Measurements from ENCODE around the gene VAC14. TPM values are rescaled to one million over a fixed set of nuclear protein-coding genes. Genes with fewer than 3 reads are reported as not detected.

The VAC14 gene
- total RNA-seq, 1 donor from 2014 or later = 74.0 TPM

DNA sequence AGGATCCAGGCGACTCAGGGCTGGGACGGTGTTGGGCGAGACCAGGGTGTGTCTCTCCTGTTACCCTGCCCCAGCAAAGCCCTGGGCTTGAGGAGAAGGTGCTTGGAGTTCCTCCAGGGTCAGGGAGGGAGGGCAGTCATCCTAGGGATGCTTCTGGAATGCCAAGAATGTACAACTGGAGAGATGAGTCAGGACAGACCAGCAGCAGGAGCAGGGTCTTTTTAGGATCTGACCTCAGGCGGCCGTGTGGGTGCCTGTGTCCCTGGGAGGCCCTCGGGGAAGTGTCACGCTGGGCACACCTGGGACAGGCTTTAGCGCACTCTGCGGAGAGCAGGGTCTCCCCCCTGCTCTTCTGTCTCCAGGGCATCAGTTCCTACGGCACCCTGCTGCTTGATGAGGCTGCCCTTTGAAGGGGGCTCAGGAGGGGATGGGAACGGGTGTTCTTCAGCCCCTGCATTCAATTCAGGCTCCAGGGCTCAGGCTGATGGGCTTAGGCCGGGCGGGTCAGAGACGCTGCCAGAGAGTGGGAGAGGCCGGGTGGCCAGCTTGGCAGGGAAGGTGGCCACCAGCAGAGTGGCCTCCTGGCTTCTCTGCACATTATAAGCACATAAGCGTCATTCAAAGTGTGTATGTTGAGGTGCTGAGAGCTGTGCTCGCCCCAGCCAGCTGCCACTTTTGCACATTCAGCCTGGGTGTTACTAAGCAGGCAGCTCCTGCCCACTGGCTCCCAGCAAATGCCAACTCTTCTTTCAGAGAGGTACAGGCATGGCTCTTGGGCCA is 106.7 kb downstream of the VAC14 start:
- DNase-seq (ENCODE audit: low read depth) = peak; percentile 98

DNA sequence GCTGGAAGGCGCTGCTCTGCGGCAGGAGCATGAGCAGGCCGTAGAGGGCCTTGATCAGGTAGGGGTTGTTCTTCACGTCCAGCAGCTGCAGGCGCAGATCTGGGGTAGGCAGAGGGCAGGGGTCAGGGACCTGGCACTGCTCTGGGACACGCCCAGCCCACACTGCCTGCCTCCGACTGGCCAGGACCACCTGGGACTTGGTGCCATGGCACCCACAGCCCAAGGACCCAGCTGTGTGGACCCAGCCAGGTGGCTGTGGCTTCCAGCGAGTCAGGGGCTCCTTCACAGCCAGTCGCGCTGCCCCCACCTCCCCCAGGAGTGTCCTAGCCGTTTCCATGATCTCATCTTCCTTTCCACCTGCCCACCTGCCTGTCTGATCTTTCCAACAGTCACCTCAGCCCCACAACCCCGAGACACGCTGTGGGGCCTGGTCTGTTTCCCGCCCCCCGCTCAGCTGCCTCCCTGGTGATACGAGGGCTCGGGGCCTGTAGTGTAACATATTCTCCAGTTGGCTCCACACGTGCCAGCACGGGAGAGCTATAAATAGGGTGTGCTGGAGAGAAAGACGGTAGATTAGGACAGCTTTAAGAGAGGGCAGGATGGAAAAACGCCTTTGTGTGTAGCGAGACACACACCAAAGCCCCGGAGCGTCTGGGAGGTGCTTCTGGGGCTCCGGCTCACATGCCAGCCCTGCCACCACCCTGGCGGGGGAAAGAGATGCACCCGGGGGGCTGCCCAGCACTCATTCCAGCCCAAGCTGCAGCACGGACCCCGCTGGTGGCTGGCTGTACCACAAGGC is 107.9 kb downstream of the VAC14 start:
- DNase-seq (ENCODE audit: low read depth) = peak; percentile 97

DNA sequence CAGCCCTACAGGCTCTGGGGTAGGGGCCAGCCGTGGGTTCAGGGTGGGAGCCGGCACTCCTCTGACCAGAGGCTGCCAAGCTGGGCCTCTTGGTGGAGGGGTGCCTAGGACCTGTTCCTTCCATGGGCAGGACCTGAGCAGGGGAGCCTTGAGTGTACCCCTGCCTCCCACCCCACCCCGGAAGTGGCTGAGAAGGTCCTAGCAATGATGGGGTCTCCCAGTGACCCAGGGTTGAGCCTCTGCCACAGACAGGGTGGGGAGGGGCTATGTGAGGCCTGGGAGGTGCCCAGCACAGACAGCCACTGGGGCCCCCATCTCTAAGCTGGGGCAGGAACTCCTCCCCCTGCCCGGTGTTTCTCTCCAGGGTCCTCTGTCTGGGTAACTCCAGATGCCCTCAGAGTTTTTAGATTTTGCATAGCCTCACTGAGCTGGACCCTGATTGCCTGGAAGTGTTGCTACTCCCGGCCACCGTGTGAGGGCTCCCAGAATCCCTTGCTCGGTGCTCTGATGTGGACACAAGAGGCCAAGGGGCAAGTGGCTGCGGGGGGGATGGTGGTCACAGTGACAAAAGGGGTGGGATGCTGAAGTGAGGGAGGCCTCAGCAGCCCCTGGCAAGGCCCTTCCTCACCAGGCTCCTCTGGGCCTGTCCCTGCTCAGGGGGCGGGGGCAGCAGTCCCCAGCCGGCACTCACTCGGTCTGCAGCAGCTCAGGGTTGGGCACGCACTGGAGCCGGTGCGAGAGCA is 108.7 kb downstream of the VAC14 start:
- DNase-seq (ENCODE audit: low read depth) = peak; percentile 61

DNA sequence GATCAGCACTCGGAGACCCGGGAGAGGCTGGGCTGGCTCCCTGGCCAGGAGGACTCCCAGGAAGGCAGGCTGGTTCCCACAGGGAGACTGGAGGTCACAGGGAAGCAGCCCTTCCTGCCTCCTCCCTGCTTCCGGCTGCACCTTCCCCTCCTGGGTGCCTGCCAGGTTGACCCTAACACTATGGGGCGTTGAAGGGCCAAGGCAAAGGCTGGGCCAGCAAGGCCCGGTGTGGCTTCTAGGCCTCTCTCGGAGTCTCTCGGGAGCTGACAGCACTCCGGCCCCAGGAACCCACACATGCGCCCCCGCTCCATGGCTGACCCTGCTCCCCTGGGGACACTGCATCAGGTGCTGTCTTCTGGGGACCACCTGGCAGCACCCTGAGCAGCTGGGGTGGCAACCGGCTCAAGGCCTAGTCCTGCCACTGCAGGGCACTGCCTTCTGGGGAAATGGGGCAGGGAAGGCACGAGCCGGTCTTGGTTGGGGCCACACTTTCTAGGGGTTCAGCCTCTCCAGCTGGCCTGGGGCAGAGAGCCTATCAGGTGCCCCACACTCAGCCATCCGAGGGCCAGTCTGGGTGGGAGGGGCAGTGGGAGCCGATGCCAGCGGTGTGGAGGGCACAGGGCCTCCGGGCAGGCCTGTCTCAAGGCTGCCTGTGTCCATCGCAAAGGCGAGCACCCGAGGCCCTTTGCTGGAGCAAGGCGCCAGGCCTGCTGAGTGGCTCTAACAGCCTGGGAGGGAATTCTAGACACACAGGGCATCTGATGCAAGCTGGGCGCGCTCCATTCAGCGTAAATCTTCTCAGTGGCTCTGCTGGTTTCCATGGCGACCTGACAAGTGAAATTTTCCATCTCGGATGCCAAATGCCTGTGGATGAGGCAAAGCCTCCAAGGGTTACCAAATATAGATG is 109.5 kb downstream of the VAC14 start:
- DNase-seq (ENCODE audit: low read depth) = peak; percentile 99

DNA sequence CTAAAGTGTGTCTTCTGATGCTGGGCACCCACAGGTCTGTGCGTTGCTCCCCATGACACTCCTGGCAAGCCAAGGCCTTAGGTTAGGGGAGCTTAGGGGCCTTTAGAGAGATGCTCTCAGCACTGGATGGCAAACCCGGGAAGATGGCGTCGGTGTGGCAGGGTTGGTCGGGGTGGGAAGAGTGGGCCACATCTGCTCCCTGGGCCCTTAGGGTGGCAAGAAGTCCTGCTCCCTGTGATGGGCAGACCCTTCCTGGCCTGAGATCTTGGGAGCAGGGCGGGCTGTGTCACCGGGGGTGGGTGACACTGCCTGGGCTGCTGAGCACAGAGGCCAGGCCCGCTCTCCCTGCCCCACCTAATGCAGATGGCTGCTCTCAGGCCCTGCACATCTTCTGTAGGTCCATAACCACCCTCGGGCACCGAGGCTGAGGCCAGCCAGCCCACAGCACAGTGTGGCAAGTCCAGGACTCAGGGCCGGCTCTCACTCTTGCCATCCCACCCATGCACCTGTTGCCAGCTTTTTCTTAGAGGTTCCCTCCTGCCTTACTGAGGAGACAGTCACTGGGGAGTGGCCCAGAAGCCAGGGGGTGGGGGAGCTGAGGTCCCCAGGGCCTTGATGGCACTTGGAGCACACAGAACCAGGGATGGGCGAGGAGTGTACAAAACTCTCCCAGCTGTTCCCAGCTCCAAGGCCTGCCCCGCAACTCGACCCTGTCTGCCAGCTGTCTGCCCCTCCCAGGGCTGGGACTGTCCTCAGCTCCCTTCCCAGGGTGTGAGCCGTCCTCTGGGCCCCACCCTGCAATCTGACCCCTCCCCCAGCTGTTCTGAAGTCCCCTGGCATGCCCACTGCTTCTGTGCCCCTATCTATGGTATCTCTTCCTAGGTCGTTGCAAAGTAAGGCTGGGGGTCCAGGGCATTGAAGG is 110.7 kb downstream of the VAC14 start:
- DNase-seq (ENCODE audit: low read depth) = peak; percentile 99

DNA sequence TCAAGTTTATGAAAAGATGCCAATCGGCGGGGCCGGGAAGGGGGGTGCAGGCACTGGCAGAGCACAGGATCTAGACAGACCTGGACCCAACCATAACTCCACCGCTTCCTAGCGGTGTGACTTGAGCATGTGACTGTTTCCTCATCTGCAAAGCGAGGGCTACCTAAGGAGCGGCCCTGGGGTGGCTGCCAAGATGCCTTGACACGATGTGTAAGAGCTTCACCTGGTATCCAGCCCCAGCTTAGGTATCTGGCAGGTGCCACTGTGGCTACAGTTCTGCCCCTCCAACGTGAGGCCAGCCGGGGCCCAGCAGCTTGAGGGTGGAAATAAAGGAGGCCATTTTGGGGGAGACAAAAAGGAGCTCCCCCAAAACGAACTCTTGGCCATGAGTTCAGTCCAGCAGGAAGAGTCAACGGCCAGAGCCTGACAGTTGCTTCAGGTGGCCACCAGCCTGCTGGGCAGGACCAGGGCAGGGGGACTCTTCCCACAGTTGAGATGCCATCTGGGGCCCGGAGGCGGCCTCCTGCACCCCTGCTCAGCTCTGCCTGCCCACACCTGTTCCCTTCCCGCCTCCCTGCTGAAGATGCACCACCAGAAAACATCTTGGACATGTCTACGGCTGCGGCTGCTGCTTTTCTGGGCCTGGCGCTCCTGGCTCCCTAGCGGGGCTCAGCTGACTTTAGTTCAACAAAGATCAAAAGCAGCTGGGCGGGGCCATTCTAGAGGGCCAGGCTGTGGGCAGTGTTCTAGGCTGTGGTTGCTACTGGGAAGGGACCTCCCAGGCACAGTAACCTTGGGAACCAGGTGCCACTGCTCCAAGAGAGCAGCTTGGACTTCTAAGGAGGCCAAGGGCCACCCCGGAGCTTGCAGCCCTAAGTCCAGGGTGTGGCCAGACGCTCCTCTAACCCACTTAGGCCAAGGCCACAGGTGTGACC is 111.7 kb downstream of the VAC14 start:
- DNase-seq (ENCODE audit: low read depth) = peak; percentile 86

DNA sequence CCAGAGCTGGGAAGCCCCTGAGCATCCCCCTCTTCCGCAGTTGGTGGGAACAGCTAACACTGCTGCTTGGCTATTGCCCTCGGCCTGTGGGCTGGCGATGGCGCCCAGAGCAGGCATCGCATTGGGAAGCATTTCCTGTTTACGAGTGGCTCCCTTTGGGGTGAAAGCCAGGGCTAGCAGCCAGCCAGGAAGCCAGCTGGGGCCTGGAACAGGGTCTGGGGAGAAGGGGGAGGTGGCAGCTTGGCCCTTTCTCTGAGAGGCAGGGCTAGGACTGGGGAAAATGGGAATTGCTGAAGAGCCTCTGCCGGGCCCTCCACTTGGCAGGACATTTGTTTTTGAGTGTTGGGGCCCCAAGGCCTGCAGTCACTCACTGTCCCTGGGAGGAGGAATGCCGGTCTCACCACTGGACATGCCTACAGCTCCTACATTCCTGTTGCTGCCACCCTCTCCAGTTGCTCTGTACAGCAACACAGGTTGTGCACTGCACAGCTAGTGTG is 112.7 kb downstream of the VAC14 start:
- DNase-seq (ENCODE audit: low read depth) = peak; percentile 95

DNA sequence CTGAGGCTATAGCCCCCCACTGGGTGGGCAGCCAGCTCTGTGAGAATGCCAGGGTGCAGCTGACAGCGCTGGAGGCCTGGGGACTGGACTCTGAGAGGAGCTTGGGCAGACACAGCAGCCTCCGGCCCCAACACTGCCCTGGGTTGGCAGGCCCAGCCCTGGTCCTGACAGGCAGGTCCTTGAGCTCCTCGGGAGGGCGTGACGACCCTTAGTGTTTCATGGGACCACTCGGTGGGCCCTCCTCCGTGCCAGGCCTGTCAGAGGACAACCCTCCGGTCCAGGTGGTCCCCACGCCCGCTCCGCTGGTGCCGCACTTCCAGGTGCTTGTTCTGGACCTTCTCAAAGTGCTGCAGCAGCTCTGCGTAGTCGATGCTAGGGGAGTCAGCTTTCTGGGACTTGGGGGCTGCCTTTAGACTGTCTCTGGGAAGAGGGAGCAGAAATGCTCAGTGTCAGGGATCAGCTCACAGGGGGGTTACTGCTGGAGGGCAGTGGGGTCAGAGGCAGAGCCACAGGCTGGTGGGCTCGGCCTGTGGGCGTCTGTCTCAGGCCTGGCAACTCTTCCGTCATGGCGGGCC is 113.2 kb downstream of the VAC14 start:
- no peak for DNase-seq (ENCODE audit: low read depth)

DNA sequence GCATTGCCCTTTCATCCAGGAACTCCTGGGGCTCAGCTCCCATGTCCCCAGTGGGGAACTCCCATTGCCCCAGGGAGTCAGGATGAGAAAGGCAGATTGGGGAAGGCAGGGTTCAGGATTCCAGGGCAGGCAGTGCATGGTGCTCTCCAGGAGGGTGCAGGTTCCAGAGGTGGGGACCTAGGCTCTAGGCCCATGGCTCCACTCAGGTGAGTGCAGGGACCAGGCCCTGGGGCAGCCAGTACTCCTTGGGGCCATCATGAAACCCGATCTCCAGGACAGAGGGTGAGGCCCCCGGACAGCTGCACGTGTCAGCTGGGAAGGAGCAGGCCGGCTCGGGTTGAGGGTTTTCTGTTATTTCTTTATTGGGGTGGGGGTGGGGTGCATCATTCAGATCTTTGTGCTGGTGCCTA is 113.9 kb downstream of the VAC14 start:
- DNase-seq (ENCODE audit: low read depth) = peak; percentile 94

DNA sequence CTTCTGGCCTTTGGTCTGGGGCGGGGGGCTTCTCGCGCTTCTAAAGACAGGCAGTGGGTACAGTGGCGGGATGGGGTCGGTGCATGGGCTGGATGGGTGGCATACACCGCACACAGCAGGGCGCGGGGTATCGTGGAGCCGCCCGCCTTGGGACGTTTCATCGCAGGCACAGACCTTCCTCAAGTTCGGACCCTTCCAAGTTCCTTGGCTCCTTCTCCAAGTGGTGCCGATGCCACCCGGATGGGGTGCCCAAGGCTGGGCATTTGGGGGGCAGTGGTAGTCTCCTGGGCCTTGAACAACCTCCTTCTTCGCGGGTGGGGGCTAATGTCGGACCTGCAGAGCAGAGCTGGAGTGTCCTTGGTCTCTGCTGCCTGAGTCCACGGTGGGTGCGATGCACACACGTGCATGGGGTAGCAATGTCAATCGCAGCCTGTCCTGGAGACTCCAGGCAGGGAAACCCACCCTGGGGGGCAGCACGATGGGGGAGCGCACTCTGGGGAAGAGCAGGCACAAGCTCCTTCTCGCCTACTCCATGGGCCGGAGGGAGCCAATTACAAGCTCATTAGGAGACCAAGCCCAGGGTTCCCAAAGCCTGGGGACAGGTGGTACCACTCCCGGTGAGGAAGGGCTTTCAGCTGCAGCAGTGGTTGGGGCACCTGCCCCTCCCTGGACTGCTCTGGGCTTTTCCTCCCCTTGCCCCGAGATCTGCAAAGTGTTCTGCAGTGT is 114.4 kb downstream of the VAC14 start:
- DNase-seq (ENCODE audit: low read depth) = peak; percentile 79

DNA sequence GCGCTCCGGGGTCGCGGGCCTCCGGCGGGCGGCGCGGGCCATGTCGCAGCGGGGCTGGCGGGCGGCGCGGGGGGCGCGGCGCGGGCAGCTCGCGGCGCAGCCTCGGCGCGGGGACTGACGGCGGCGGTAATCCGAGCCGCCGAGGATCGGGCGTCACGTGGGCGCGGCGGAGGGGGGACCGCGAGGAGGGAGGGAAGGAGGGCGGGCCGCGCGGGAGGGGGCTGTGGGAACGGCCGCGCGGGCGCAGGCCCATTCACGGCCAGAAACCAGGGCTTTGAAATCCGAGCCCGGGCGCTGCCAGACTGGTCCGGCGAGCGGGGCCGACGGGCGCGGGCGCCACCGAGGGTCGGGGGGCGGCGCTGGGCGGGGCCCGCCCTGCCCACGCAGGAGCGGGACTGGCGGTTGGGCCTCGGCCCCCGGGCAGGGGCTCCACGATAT is 115.0 kb downstream of the VAC14 start, which contains the start of gene MTSS2:
TSS of gene MTSS2 (minus strand) at position 116 of the 438 bp plus-strand sequence. CDS start 262 bp downstream, outside the sequence.
- DNase-seq (ENCODE audit: low read depth) = peak; percentile 93

DNA sequence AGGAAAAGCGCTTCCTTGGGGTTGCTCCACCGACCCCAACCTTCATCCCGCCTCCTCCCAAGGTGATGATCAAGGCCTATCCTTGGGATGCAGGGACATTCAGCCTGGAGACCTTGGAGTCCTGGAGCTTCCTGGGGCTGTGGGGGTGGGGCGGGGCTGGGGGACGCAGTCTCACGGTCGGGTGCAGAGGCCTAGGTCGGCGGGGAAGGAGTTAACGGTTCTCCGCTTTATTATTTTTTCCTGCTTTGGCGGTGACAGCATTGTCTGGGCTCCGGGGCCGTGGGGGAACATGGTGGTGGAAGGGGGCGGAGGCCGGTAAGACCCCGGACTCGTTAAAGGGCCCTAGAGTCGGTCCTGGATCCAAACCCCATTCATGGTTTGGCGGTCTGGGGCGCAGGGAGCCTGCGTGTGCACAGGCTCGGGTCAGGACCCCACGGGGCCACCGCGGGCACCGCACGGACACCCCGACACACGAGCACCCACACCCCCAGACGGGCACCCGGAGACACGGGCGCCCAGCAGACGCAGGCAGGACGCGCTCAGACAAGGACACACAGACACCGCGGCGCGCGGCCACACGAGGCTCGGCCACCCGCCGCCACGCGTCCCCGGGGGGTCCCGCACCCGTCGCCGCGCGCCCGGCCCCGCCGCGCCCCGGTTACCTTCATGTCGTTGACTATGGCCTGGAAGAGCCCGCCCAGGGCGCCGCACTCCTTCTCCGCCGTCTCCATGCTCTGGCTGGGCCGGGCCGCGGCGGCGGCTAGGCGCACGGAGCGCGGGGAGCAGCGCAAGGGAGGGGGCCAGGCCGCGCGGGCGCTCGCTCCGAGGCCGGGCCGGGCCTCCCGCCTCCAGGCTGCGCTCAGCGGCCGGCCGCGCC is 115.7 kb downstream of the VAC14 start:
- no peak for DNase-seq (ENCODE audit: low read depth)

DNA sequence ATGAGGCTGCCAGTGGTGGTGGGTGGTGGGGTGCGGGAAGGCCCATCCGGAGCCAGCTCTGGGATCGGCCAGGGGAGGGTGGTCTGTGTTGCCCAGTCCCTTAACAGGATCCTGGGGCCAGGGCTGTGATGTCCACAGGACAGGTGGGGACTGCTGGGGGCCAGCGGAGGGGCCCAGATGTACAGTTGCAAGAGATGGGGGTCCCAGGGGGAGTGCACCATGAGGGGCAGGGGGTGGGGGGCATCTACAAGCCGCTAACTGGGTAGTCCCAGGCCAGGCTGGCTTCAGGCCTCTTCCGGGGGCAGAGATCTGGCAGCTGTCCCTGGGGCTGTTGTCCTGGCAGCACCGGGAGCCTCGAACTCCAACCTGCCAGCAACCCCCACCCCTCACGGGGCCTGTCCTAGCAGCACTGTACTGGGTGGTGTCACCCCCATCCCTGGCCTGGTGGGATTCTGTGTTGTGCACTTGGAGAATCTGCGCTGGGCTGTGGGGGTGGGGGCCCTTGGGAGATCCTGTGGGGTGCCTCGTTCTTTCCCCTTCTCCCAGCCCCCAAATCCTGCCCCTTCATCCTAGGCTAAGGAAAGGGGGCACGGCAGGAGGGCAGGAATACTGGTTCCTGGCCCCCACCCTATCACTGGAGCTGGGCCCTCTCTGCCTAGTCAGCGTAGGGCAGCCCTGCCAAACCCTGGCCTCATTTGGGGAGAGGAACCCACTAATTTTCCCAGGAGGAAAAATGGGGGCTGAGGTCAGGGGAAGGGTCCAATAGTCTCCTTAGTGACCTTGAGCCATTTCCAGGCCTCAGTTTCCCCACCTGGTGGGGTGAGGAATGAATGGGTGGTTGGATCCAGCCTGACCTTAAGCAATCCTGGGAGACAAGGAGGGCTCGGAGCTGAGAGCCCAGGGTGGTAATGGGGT is 116.6 kb downstream of the VAC14 start:
- DNase-seq (ENCODE audit: low read depth) = no peak

DNA sequence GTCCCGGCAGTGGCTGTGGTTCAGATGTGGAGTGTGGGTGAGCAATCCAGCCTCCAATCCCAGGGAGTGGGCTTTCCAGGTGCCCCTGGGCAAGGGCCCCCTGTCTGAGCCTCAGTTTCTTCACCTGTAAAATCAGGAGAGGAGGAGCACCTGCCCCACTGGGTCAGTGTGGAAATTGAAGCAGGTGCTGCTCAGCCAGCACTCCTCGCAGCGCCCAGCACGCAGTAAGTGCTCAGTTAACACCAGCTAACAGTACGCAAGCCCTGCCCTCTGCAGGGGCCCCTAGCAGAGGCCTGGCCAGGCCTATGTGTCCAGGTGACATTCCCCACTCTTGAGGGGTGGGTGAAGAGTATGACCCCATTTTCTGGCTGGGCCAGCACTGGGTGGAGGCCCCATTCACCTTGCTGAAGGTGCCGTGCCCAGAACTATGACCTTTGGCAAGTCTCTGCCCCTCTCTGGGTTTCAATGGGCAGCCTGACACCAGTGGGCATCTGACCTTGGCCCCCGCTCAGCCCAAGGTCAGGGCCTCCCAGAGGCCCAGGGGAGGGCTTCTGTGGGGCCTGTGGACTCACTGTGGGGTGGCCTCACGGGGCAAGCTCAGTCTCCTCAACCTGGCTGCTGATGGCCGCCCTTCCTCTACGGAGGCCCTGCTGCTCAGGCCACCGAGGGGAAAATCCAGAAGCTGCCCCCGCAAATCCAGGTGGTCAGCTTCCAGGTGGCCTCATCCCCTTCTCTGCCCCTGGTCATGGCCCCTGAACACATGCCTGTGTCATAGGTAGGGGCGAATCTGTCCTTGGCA is 117.6 kb downstream of the VAC14 start:
- no peak for DNase-seq (ENCODE audit: low read depth)

All from myocyte (in vitro differentiated cells).